HG03159 (cell line): Measurements from ENCODE around the gene CCDC78.
"Not testable (repeated sequence)": the region's sequence is repeated elsewhere in the genome, so short reads cannot be mapped to it uniquely, and the experiment has no call there.

Experiments
- ATAC-seq: cut with Tn5 transposase; IDR thresholded peaks from one replicate; pipeline ENCODE4 v1.9.1; 2021; ENCODE audit warnings: mild to moderate bottlenecking, moderate library complexity; ENCODE audit not compliant: unreplicated experiment

CCDC78 gene

GRCh38 chr16:694863-695354, 31.3 kb downstream of the CCDC78 start:
- no peak for ATAC-seq

GRCh38 chr16:694187-694862, 31.9 kb downstream of the CCDC78 start:
- no peak for ATAC-seq

DNA sequence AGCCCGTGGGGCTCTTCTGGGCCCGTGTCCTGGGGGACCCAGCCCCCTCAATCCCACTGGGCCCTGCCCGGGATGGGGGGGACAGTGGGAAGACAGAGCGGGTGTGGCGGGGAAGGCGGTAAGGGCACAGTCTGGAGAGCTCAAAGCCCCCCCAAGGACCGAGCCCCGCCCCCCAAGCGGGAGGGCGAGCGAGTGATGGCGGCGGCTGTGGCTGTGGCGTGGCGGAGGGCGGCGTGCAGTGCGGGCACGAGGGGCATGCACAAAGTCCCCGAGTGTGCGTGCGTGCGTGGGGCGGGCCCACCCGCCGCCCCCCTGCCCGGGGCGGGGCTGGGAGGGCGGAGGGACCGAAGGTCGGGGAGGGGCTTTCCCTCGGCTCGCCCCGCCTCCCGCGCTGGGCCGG, 32.5 kb downstream of the CCDC78 start:
- no peak for ATAC-seq

DNA sequence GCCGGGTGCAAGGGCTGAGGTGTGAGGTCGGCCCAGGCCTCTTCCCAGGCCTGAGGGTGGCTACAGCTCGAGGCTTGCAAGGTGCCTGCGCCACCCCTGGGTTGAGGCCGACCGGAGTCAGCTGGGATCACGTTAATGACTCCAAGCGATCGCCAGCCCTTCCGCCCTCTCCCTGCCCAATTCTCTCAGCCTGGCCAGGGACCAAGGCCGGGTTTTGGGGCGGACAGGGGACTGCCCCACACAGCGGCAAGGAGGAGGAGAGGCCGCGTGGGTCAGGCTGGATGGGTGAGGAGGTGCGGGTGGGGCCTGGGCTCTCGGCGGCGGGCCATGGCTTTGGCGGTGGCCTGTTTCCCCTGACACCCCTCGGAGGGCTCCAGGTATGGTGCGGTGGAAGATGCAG, 32.9 kb downstream of the CCDC78 start:
- no peak for ATAC-seq

DNA sequence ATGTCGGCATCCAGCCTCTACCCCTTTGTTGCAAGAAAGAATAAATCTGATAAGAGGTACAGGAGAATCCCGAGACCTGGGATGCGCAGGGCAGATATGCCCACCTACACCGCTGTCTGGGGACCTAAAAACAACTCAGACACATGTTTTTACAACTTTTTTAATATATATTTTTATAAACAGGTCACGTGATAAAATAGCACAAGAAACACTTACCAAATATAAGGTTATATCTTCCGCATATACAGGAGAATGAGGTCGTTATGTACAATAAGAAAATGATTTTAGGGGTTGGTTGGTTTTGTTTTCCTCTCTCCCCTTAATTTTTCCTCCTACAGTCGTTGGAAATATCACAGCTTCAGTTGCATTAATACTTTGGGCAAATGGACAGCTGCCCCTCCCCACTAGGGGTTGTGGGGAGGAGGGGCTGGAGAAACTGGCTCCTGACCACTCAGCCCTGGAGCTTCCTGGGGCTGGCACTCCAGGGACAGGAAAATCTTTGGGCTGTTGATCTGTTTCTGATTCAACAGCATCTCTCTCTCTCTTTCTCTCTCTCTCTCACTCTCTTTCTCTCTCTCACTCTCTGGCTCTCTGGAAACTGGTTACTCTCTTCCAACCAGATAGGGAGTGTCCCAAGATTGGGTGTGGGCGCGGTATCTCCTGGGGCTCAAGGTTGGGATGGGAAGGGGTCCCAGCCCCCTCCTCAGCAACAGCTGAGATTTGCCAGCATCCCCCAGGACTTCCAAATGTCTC, 33.7 kb downstream of the CCDC78 start:
- no peak for ATAC-seq

DNA sequence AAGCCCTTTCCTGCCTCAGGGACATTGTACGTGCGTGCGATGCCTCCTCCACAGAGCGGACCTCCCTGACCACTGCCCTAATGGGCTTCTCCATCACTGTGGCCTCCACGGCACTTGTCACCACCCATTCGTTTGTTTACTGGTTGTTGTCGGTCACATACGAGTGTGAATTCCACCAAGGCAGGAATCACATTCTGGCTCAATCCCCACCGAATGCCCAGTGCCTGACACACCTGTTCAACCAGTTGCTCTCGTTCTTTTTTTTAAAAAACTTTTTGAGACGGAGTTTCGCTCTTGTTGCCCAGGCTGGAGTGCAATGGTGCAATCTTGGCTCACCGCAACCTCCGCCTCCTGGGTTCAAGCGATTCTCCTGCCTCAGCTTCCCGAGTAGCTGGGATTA, 35.0 kb downstream of the CCDC78 start:
- ATAC-seq = not testable (repeated sequence)

DNA sequence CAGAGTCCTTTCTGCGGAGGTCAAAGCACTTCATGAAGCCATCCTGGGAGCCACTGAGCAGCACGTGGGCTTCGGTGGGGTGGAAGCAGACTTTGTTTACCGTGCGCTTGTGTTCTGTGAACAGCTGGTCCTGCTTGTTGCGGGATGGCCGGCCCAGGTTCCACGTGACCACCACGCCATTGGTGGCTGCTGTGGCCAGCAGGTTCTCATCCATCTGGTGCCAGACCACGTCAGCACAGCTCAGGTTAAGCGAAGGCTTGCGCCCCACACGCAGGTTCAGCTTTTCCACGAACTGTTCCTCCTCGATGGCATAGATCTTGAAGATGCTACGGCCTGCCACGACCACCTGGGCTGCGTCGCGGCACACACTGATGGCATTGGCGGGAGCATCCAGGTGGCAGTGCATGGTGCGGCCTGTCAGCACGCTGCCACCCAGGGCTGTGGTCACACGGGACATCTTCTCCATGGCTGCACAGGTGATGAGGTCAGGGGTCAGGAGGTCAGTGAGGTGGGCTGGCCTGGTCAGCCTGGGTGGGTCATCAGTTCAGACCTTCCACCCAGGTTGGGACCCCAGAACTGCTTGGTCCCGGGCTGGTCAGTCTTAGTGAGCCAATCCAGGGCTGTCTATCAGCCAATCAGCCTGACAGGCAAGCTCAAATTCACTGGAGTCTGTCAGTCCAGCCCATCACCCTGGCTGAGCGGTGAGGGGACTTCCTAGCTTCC, 36.9 kb downstream of the CCDC78 start:
- no peak for ATAC-seq

DNA sequence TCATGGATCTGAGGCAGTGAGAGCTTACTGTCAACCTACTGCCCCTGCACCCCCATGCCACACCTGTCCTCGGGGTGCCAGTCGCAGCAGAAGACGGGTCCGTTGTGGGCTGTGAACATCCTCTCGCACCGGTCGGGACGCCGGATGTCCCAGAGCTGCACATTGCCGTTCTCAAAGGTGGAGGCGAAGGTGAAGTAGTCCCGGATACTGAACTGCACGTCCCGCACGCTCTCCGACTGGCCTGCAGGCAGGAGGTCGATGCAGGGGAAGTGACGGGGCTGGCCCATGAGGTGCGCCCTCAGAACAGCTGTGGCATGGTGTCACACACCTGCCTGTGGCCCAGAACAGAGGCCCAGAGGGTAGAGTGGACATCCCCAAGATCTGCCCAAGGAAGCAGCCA, 38.7 kb downstream of the CCDC78 start:
- ATAC-seq = no peak

- ATAC-seq = no peak
These were observed 39.6 kb downstream of the CCDC78 start for GRCh38 chr16:686459-687260.

DNA sequence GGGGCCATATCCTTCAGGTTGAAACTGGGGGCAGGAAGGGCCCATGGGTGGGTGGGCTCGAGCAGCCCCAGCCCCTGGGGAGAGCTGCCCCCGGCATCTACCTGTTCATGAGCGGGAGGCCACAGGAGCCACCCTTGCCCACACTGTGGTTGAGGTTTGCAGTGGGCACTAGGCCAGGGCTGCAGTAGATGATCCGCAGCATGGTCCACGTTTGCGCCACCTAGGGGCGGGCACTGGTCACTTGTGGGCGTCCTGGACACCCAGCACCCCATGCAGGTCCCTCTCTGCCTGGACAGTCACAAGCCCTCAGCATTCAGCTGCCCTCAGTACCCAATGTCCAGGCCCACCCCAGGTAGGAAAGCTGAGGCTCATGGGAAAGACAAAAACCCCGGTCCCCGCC, 40.3 kb downstream of the CCDC78 start:
- no peak for ATAC-seq

DNA sequence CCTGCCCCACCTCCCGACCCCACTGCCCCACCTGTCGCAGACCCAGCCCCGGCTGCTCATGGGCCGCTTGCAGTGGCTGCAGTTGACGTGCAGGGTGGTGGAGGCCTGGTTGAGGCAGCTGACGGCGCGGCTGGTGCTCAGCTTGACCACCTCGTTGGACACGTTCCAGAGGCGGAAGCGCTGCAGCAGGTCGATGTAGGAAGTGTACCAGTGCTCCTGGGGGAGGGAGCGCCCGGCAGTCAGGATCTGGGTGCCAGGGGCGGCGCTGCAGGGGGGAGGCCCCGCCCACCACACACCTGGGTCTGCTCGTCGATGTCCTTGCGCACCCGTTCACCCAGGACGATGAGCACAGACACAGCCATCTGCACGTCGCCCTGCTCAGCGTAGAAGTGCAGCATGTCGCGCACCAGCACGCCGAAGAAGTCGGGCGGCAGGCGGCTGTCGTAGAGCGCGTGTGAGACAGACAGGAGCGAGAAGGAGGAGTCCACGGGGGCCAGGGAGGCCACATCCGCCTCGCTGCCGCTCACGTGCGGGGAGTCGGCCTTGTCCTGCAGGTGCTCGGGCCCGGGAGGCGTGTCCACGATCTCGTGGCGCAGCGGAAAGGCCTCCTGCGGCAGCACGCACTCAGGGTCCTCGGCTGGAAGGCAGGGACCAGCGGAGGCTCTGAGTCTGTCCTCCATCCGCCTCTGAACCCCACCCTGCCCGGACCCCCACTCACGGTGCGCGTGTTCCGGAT, 41.1 kb downstream of the CCDC78 start:
- ATAC-seq = no peak

GRCh38 chr16:684071-684794, 42.0 kb downstream of the CCDC78 start, which contains the start of gene JMJD8:
JMJD8 (minus strand) TSS chr16:684334; CDS start chr16:684319, 15 bp downstream.
- ATAC-seq = peak; percentile 65

DNA sequence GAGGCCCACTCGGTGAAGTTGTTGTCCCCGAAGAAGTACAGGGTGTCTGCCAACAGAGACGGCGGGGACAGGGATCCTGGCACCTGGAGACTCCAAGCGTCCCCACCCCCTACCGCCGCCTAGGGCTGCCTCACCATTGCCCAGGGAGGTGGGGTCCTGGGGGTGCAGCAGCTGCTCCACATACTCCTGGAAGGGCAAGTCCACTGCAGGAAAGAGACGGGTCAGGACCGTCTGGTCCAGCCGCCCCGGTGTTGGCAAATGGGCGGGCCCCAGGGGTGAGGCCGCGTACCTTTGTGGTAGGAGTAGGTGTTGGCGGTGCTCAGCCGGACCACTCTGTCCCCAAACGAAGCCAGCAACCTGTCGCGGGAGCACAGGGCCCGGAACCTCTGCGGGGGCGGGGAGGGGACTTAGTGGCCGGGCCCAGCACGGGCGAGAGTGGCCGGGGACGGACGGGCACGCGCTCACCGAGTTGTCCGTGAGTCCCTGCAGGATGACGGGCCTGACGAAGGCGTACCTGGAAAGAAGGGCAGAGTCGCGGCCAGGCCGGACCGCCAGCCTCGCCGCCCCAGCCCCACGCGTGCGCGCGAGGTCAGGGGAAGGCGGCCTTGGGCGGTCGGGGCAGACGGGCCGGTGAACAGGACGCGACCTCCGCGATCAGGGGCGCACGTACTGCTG, 42.7 kb downstream of the CCDC78 start:
- ATAC-seq = no peak

DNA sequence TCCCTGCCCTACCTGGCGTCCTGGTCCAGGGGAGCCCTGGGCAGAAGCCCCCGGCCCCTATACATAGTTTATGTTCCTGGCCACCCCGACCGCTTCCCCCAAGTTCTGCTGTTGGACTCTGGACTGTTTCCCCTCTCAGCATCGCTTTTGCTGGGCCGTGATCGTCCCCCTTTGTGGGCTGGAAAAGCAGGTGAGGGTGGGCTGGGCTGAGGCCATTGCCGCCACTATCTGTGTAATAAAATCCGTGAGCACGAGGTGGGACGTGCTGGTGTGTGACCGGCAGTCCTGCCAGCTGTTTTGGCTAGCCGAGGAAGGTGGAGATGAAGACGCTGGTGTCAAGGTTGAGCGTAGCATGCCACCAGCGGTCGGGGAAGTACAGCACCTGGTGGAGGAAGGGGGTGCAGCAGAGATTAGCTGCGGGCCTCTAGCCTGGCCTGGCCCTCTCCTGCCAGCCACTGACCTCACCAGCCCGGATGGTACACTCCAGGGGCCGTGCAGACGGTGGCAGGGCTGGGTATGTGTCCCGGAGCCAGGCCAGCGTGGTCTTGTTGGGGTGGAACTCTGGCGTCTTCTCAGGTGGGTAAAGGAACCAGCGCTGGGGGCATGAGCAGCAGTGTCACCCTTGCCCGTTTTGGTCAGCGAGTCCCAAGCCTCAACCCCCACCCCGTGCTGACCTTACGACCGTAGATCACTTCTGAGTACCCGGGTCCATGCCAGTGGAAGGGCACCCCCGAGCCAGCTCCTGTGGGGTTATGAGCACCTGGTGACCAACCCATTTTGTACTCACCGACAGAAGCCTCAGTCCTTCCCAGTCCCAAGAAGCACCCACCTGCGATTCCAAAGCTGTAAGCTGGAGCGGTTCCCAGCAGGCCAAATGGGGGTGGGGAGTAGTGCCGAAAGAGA, 43.5 kb downstream of the CCDC78 start:
- no peak for ATAC-seq

GRCh38 chr16:681746-682427, 44.4 kb downstream of the CCDC78 start:
- no peak for ATAC-seq

GRCh38 chr16:680967-681745, 45.1 kb downstream of the CCDC78 start:
- no peak for ATAC-seq

DNA sequence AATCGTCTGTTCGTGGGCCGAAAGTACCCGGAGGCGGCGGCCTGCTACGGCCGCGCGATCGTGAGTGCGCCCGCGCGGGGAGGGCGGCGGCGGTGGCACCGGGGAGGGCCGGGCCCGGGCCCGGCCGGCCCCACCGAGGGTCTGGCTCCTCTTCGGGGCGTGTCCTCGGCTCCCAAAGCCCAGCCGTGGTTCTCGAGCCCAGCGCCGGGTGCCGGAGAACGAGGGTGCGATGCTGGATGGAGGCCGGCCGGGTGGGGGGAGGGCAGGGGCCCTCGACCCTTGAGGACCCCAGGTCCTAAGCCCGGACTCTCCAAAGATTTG, 45.7 kb downstream of the CCDC78 start:
- peak; percentile 1 for ATAC-seq
